Ishikawa (cell line): Measurements from ENCODE around the gene PDE4D.

Source experiments
- CREB1 ChIP-seq: IDR thresholded peaks from 2 replicates; pipeline ENCODE4 v1.6.1; 2012; ENCODE audit warnings: low read depth
- EP300 ChIP-seq: IDR thresholded peaks from 2 replicates; pipeline ENCODE4 v1.6.1; 2012; ENCODE audit warnings: borderline replicate concordance
- NFIC ChIP-seq: IDR thresholded peaks from 2 replicates; pipeline ENCODE4 v1.6.1; 2012
- RAD21 ChIP-seq: IDR thresholded peaks from 2 replicates; pipeline ENCODE4 v1.6.1; 2012; ENCODE audit warnings: low read depth
- REST ChIP-seq: IDR thresholded peaks from 2 replicates; pipeline ENCODE4 v1.6.1; 2012; ENCODE audit warnings: low read depth, mild to moderate bottlenecking
- TAF1 ChIP-seq: IDR thresholded peaks from 2 replicates; pipeline ENCODE4 v1.6.1; 2012; ENCODE audit warnings: low read depth, mild to moderate bottlenecking
- TEAD4 ChIP-seq: IDR thresholded peaks from 2 replicates; pipeline ENCODE4 v1.6.1; 2012

- no peak for TF ChIP-seq CREB1
- TF ChIP-seq TEAD4: no peak
- no peak for TF ChIP-seq REST
- no peak for TF ChIP-seq NFIC
- no peak for TF ChIP-seq RAD21
- no peak for TF ChIP-seq TAF1
- no peak for TF ChIP-seq EP300
Measured at GRCh38 chr5:58972301-58972700, 921.2 kb downstream of the PDE4D start.
